Measurements from ENCODE around the gene GDF9.

GRCh38 chr5:132901730-132902129 lies 35.5 kb upstream of the GDF9 start:
- TF ChIP-seq ARNT (IDR thresholded peaks at IDR 0.05) = no peak
- no peak for TF ChIP-seq ZNF384 (IDR thresholded peaks at IDR 0.05)
- TF ChIP-seq FOXM1 (IDR thresholded peaks at IDR 0.05; ENCODE audit: borderline replicate concordance) = no peak
- no peak for TF ChIP-seq FOXA1 (IDR thresholded peaks at IDR 0.05)
- no peak for TF ChIP-seq BHLHE40 (IDR thresholded peaks at IDR 0.05; ENCODE audit: borderline replicate concordance)
- TF ChIP-seq CTBP1 (IDR thresholded peaks at IDR 0.05; ENCODE audit: borderline replicate concordance) = no peak
